ENCODE results near the gene GPR107.

The GPR107 gene

GRCh38 chr9:130110166-130110565 is 56.5 kb downstream of the GPR107 start:
- DNase-seq (ENCODE audit: low spot score) = no peak

- no peak for DNase-seq (ENCODE audit: low spot score)
These were observed 56.9 kb downstream of the GPR107 start for GRCh38 chr9:130110596-130111021.

GRCh38 chr9:130111786-130112537 is 58.3 kb downstream of the GPR107 start:
- DNase-seq (ENCODE audit: low spot score) = no peak

- DNase-seq (ENCODE audit: low spot score) = no peak
These were observed 58.9 kb downstream of the GPR107 start for GRCh38 chr9:130112538-130113151.

GRCh38 chr9:130114741-130115140 is 61.0 kb downstream of the GPR107 start:
- DNase-seq (ENCODE audit: low spot score) = no peak

GRCh38 chr9:130116346-130116745 is 62.6 kb downstream of the GPR107 start:
- no peak for DNase-seq (ENCODE audit: low spot score)

- DNase-seq (ENCODE audit: low spot score) = no peak
These were observed 63.7 kb downstream of the GPR107 start for GRCh38 chr9:130117376-130117775.

- no peak for DNase-seq (ENCODE audit: low spot score)
These were observed 64.3 kb downstream of the GPR107 start for GRCh38 chr9:130117816-130118632.

GRCh38 chr9:130118841-130119518 is 65.3 kb downstream of the GPR107 start:
- DNase-seq (ENCODE audit: low spot score) = no peak

GRCh38 chr9:130119519-130120298 is 66.0 kb downstream of the GPR107 start:
- no peak for DNase-seq (ENCODE audit: low spot score)

GRCh38 chr9:130120299-130120587 is 66.5 kb downstream of the GPR107 start:
- no peak for DNase-seq (ENCODE audit: low spot score)

GRCh38 chr9:130120832-130121231 is 67.1 kb downstream of the GPR107 start:
- no peak for DNase-seq (ENCODE audit: low spot score)

GRCh38 chr9:130122456-130122855 is 68.8 kb downstream of the GPR107 start:
- no peak for DNase-seq (ENCODE audit: low spot score)

- no peak for DNase-seq (ENCODE audit: low spot score)
These were observed 70.6 kb downstream of the GPR107 start for GRCh38 chr9:130124085-130124860.

- no peak for DNase-seq (ENCODE audit: low spot score)
These were observed 73.2 kb downstream of the GPR107 start for GRCh38 chr9:130126721-130127433.

GRCh38 chr9:130128251-130128650 is 74.5 kb downstream of the GPR107 start:
- peak; percentile 86 for DNase-seq (ENCODE audit: low spot score)

- peak; percentile 89 for DNase-seq (ENCODE audit: low spot score)
These were observed 75.2 kb downstream of the GPR107 start for GRCh38 chr9:130128733-130129431.

GRCh38 chr9:130129432-130130061 is 75.8 kb downstream of the GPR107 start:
- DNase-seq (ENCODE audit: low spot score) = no peak

GRCh38 chr9:130132746-130133145 is 79.0 kb downstream of the GPR107 start:
- no peak for DNase-seq (ENCODE audit: low spot score)

Measured in CD4-positive, alpha-beta T cell treated with Interleukin-2 at 100 ng/mL for 4 hours (primary cell).